ENCODE data around the gene CCL4.
"Not testable (repeated sequence)": the region's sequence is repeated elsewhere in the genome, so short reads cannot be mapped to it uniquely, and the experiment has no call there.

CCL4 gene

GRCh38 chr17:36088670-36089338, 14.8 kb upstream of the CCL4 start:
- DNase-seq, result no peak

DNA sequence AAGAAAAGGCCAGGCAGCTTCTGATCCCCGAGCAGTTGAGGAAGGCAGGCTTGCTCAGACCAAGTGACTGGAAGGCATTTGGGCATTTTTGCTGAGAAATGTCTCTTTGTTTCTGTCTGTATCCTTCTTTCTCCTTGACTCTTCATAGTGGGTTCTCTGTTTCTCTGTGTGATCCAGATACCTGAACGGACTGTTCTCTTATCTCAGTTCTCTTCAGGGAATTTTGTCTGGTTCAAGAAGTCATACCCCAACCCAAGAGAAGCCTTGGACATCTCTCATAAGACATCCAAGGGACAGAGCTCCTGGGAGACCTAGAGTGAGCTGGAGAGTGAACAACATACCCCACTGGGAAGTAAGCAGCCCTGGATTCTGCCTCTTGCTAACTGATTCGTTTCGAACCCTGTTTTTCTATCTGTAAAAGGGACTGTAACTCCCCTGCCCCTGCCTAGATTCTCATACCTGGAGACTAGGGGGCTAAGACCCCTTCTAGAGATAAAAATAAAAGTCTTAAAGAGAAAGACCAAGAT, 14.2 kb upstream of the CCL4 start:
- no peak for DNase-seq

DNA sequence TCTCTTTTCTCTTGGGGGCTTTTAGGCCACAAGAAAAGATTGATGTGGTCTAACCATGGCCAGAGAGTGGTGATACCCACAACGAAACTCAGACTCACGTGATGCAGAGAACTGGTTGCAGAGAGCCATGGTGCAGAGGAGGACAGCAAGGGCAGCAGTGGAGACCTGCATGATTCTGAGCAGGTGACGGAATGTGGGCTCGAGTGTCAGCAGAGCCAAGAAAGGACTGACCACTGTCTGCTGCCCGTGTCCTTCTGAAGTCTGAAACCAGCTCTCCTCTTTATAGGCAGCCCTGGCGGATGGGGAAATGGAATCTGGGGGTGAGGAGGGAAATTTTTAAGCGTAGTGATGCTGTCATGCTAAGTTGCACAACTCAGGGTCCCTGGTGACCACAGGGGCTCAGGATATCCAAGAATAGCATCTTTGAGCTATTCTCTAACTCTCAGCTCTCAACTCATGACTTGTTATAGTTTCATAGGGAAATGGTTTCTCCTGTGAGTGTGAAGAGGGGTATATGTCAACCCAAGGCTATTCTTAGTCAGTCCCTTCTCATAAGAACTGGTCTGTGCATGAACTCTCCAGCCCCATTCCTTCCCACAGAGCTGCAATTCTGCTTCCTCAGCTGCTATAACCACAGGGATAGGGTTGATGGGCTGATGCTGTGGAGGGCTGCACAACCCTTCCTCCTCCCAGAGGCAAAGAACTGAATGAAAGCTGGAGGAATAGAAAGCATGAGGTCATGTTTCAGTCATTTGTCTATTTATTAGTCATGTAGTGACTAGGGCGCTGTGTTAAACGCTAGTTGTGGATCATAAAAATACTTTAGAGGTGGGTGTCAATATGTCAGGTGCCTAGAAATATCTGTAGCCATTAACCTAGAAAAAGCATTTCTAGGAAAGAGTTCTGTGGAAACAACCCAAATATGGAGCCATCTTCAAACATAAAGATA, 13.5 kb upstream of the CCL4 start, which contains the start of gene CCL3:
Gene CCL3, minus strand, starts transcription at position 256 of the 949 bp plus-strand sequence. Its CDS starts 85 bp downstream, at position 171.
- no peak for DNase-seq

DNA sequence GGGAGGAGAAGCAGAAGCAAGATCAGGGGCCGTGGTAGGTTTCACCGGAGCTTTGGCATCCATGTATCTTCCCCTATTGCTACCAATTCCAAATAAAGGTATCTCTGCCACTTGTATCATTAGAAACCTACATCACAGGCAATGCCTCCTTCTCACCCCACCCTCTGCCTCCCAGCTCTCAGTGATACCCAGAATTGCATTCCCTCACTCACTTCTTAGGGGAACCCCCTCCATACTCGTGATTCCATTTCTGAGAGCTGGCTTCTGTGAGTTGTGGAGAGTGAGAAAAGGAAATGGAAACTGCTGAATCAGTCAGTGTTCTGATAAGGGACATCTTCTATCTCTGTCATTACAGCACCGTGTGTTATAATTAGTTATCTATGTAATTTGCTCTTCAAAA, 11.4 kb upstream of the CCL4 start:
- DNase-seq, result no peak

DNA sequence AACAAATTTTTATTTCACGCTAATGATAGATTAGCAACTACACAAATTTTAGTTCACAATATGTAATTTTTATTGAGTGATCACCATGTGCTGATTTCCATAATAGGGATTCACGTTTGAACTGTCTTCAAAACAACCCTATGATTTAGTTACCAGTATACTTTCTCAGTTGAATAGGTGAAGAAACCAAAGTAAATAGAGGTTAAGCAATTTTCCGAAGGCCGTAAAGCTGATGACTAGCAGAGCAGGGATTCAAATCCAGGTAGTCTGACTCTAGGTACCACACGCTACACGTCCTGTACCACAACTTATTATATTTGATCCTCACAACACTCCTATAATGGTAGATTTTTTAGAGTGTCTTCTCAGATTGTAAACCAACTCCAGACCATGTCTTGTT, 10.9 kb upstream of the CCL4 start:
- not testable (repeated sequence) for DNase-seq

- DNase-seq, result no peak
These were observed 9.4 kb upstream of the CCL4 start for GRCh38 chr17:36094232-36094631.

DNA sequence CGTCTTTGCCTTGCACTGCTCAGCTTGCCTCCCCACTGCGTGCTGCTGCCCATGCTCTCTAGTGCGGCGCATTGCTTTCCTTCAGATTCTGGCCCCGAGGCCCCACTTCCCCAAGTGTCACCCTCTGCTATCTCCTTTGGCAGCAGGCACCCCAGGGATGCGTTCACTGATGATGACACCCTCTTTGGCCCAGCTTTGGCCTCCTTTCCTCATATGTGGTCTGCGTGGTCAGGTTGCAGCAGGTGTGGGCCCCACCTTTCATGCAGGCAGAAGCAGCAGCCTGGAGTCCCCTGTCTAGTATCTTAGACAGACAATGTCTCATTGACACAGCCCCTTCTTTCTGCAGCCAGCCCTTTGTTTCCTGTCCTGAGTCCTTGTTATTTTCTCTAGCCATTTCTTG, 8.9 kb upstream of the CCL4 start:
- DNase-seq, result no peak

GRCh38 chr17:36095992-36096391, 7.6 kb upstream of the CCL4 start:
- no peak for DNase-seq

- not testable (repeated sequence) for DNase-seq
These were observed 4.6 kb upstream of the CCL4 start for GRCh38 chr17:36099004-36099403.

DNA sequence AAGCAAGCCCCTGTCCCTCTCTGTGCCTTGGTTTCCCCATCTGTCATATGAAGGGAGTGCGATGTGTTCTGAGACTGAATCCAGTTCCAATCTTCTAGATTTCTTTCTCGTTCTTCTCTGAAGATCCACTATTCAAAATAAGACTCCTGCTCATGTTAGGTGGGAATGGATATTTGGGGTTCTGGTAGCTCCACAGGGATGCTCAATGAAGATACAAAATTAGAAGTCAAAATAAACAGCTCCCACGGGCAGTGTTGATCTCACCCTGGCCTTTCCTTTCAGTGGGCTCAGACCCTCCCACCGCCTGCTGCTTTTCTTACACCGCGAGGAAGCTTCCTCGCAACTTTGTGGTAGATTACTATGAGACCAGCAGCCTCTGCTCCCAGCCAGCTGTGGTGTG, 619 bp downstream of the CCL4 start:
- not testable (repeated sequence) for DNase-seq

- DNase-seq, result no peak
These were observed 1.1 kb downstream of the CCL4 start for GRCh38 chr17:36104701-36105181.

- no peak for DNase-seq
These were observed 2.3 kb downstream of the CCL4 start for GRCh38 chr17:36105781-36106492.

- DNase-seq, result no peak
These were observed 2.8 kb downstream of the CCL4 start for GRCh38 chr17:36106493-36106835.

- DNase-seq, result no peak
These were observed 4.0 kb downstream of the CCL4 start for GRCh38 chr17:36107660-36108059.

GRCh38 chr17:36108265-36108664, 4.6 kb downstream of the CCL4 start:
- not testable (repeated sequence) for DNase-seq

- no peak for DNase-seq
These were observed 7.5 kb downstream of the CCL4 start for GRCh38 chr17:36111068-36111490.

- DNase-seq, result no peak
These were observed 8.9 kb downstream of the CCL4 start for GRCh38 chr17:36112572-36112971.

GRCh38 chr17:36113131-36113530, 9.5 kb downstream of the CCL4 start:
- DNase-seq, result not testable (repeated sequence)

DNA sequence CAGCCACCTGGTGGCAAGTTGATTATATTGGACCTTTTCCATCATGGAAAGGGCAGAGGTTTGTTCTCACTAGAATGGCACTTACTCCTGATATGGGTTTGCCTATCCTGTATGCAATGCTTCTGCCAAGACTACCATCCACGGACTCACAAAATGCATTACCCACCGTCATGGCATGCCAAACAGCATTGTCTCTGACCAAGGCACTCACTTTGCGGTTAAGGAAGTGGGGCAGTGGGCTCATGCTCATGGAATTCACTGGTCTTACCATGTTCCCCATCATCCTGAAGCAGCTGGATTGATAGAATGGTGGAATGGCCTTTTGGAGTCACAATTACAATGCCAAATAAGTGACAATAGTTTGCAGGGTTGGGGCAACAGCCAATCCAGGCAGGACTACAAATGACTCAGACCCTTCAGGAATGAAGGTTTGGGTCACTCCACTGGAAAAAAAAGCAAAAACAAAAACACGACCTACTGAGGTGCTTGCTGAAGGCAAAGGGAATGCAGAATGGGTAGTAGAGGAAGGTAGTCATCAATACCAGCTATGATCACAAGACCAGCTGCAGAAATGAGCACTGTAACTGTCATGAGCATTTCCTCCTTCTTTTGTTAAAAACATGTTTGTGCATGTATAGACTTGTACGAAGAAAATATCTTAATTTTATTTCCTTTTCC, 11.5 kb downstream of the CCL4 start:
- DNase-seq, result not testable (repeated sequence)

DNA sequence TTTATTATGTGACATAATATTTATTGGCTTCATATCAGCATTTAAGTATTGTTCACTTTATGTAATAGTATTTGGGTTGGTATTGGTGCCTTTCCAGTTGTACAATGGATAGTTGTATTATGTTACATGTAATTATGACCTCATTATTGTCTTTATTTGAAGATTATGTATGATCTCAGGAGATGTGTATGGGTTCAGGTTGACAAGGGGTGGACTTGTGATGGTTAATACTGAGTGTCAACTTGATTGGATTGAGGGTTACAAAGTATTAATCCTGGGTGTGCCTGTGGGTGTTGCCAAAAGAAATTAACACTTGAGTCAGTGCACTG, 12.0 kb downstream of the CCL4 start:
- not testable (repeated sequence) for DNase-seq

DNA sequence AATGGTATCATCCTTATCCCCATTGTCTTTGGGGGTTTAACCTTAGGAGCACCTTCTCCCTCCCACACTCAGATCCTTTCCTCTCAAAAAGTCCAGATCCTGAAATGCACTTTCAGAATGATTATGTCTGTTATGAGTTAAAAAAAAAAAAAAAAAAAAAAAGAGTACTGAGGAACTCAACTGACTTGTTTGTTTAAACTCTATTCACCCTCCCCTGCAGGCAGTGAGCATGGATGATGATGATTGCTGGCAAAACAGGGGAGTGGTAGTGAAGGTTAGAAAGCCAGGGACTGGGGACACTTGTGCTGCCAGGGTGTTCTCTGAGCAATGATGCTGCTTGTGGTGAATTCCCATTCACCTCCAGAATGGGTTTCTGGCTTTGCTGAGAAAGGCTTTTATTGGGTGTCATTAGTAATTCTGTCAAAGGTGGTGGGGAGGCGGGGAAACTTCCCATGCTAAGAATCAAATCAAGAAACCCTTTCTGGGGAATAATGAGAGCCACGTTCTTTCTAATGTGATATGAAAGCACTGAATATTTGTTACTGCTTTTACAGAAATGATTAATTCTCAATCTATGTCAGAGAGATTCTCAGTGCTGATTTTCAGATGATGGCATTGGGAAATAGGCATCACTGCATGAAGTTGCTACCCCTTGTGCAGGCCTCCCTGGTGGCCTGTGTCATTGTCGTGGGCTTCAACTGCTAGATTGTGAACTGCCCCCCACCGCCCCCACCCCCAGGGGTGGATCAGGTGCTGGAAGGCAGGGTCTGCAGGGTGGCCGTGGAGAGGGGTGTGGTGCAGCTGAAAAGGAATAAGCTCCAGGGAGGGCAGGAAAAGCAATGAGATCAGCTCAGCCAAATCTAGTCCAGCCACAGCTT, 14.1 kb downstream of the CCL4 start:
- no peak for DNase-seq
